HepG2 (cell line): Measurements from ENCODE around the gene ZP2. TPM values are rescaled to one million over a fixed set of nuclear protein-coding genes. Genes with fewer than 3 reads are reported as not detected.

Experiments used
- ATAC-seq: fragments of 200-7000 bp; cut with Tn5 transposase; 3 replicates; pipeline ENCODE4 v1.9.1; 2020; ENCODE audit warnings: mild to moderate bottlenecking, moderate library complexity
- BruUV-seq: library from RNA; stranded (reverse); fragments of 400-500 nt; replicated peaks from 2 replicates; lab custom pipeline; 2021; lab: Mats Ljungman, UMichigan
- CTCF ChIA-PET: fragments of 300-600 bp; formaldehyde crosslinking; extraction: SDS; loops from one replicate; lab custom pipeline; 2021; ENCODE audit warnings: low total read pairs, inconsistent platforms, low intra/inter-chr PET ratio; lab: Yijun Ruan, JAX
- POLR2A ChIA-PET: fragments of 350-600 bp; sonication (Branson Sonifier 250); formaldehyde crosslinking; loops from one replicate; lab custom pipeline; 2020; ENCODE audit warnings: antibody characterized with exemption, inconsistent platforms; lab: Yijun Ruan, JAX
- DNase-seq: peaks from one replicate; pipeline ENCODE4 v3.0.0-alpha.2; 2015; ENCODE audit warnings: low spot score
- FAIRE-seq: peaks from 3 replicates; lab custom pipeline; 2011; peaks lifted over from hg19 to GRCh38; lab: Jason Lieb, UNC
- H2AFZ ChIP-seq: one replicate; pipeline ENCODE4 v1.6.1; 2011; ENCODE audit warnings: low read length, inconsistent platforms
- H3K27ac ChIP-seq: fragments of 300-600 bp; 3 replicates; pipeline ENCODE4 v1.8.0; 2011; ENCODE audit warnings: mixed run types, mild to moderate bottlenecking, mixed read lengths, low read length, inconsistent platforms; ENCODE audit not compliant: insufficient read depth; ENCODE audit errors: extremely low read length
- H3K27me3 ChIP-seq, 2 experiments: fragments of 200-600 bp in 1 of 2; 2 replicates in 1 of 2; 3 replicates in 1 of 2; pipeline versions ENCODE4 v1.6.0 to v1.8.0; 2011; ENCODE audit warnings: low read length in 2 of 2, mild to moderate bottlenecking in 2 of 2, moderate library complexity in 2 of 2, inconsistent platforms in 1 of 2; ENCODE audit not compliant: insufficient read depth in 2 of 2, control insufficient read depth in 1 of 2
- H3K36me3 ChIP-seq, 2 experiments: fragments of 200-600 bp in 1 of 2; replicated peaks in 1 of 2; 2 replicates in 1 of 2; 3 replicates in 1 of 2; pipeline versions ENCODE4 v1.5.1 to v1.8.0; 2011; ENCODE audit warnings: low read length in 2 of 2, inconsistent platforms in 1 of 2; ENCODE audit not compliant: insufficient read depth in 2 of 2, control insufficient read depth in 1 of 2
- H3K4me1 ChIP-seq: 2 replicates; pipeline ENCODE4 v1.5.1; 2012; ENCODE audit warnings: low read length, inconsistent platforms; ENCODE audit not compliant: insufficient read depth
- H3K4me2 ChIP-seq: 2 replicates; pipeline ENCODE4 v1.6.0; 2011; ENCODE audit warnings: low read depth, low read length, inconsistent platforms
- H3K4me3 ChIP-seq, 3 experiments: fragments of 200-600 bp in 1 of 3; sonication (generic), shearing (Covaris generic) in 1 of 3; replicated peaks in 1 of 3; 2 replicates each; pipeline ENCODE4 v1.5.1; 2011 to 2016; ENCODE audit warnings: low read length in 3 of 3, inconsistent platforms in 2 of 3, low read depth in 2 of 3, mild to moderate bottlenecking in 2 of 3, control low read depth in 1 of 3, mixed read lengths in 1 of 3; ENCODE audit not compliant: insufficient read depth in 1 of 3
- H3K79me2 ChIP-seq: one replicate; pipeline ENCODE4 v1.6.1; 2011; ENCODE audit warnings: low read length, inconsistent platforms; ENCODE audit not compliant: insufficient read depth
- H3K9ac ChIP-seq: 2 replicates; pipeline ENCODE4 v1.6.0; 2011; ENCODE audit warnings: mild to moderate bottlenecking, low read depth, low read length, inconsistent platforms; ENCODE audit not compliant: insufficient read depth
- H3K9me3 ChIP-seq: 2 replicates; pipeline ENCODE4 v1.5.1; 2012; ENCODE audit warnings: mild to moderate bottlenecking, low read length
- H4K20me1 ChIP-seq: 2 replicates; pipeline ENCODE4 v1.6.0; 2011; ENCODE audit warnings: inconsistent platforms, mild to moderate bottlenecking, low read length, moderate library complexity; ENCODE audit not compliant: insufficient read depth
- BHLHE40 ChIP-seq: IDR thresholded peaks from 2 replicates; pipeline ENCODE4 v1.6.1; 2011; ENCODE audit warnings: low read length, improper control_type of control experiment
- FOXA3 ChIP-seq: IDR thresholded peaks from 2 replicates; pipeline ENCODE4 v1.6.1; 2016; ENCODE audit warnings: missing genetic modification reagents, missing compliant biosample characterization
- FOXJ3 ChIP-seq: sonication (generic); formaldehyde crosslinking; IDR thresholded peaks from 2 replicates; pipeline ENCODE4 v1.4.0; 2020; ENCODE audit warnings: missing genetic modification reagents, mild to moderate bottlenecking, borderline replicate concordance
- GABPA ChIP-seq, 2 experiments: IDR thresholded peaks; 2 replicates each; pipeline ENCODE4 v1.6.1; 2011 to 2016; ENCODE audit warnings: low read depth in 2 of 2, low read length in 1 of 2, missing biosample characterization in 1 of 2, missing genetic modification characterization in 1 of 2
- KAT2B ChIP-seq: fragments of 150-350 bp; IDR thresholded peaks from 2 replicates; pipeline ENCODE4 v1.6.1; 2014; ENCODE audit warnings: low read depth, low read length, borderline replicate concordance
- MTF1 ChIP-seq: sonication (generic); formaldehyde crosslinking; IDR thresholded peaks from 2 replicates; pipeline ENCODE4 v1.5.0; 2020; ENCODE audit warnings: missing genetic modification reagents
- MXI1 ChIP-seq: IDR thresholded peaks from 3 replicates; pipeline ENCODE4 v1.6.1; 2012; ENCODE audit warnings: low read depth, low read length, inconsistent platforms, borderline replicate concordance
- NKX3-1 ChIP-seq: sonication (generic); formaldehyde crosslinking; IDR thresholded peaks from 2 replicates; pipeline ENCODE4 v1.5.0; 2020; ENCODE audit warnings: missing genetic modification reagents
- NR1H2 ChIP-seq: sonication (generic); formaldehyde crosslinking; IDR thresholded peaks from 2 replicates; pipeline ENCODE4 v1.8.1; 2022; ENCODE audit warnings: low read depth, missing genetic modification reagents, borderline replicate concordance
- SALL1 ChIP-seq: sonication (generic); formaldehyde crosslinking; IDR thresholded peaks from 2 replicates; pipeline ENCODE4 v1.8.0; 2022; ENCODE audit warnings: mild to moderate bottlenecking, missing genetic modification reagents
- SRF ChIP-seq: IDR thresholded peaks from 2 replicates; pipeline ENCODE4 v1.6.1; 2011; ENCODE audit warnings: mild to moderate bottlenecking, low read depth, low read length, moderate library complexity
- SRSF9 ChIP-seq: fragments of 200-400 bp; formaldehyde crosslinking; IDR thresholded peaks from 2 replicates; pipeline ENCODE4 v1.6.1; 2018; ENCODE audit warnings: borderline replicate concordance, mild to moderate bottlenecking, low read depth, low read length; ENCODE audit not compliant: insufficient read depth, poor library complexity, severe bottlenecking
- TEAD2 ChIP-seq: sonication (generic); formaldehyde crosslinking; IDR thresholded peaks from 2 replicates; pipeline ENCODE4 v1.9.0; 2021; ENCODE audit warnings: missing genetic modification reagents
- TFE3 ChIP-seq: IDR thresholded peaks from 2 replicates; pipeline ENCODE4 v1.6.1; 2016
- TP53 ChIP-seq: sonication (generic); formaldehyde crosslinking; conservative IDR thresholded peaks from 2 replicates; pipeline ENCODE4 v1.4.0; 2020; ENCODE audit warnings: missing genetic modification reagents
- ZBTB34 ChIP-seq: sonication (generic); formaldehyde crosslinking; IDR thresholded peaks from 2 replicates; pipeline ENCODE4 v1.8.0; 2022; ENCODE audit warnings: mild to moderate bottlenecking, missing genetic modification reagents
- ZGPAT ChIP-seq: IDR thresholded peaks from 2 replicates; pipeline ENCODE4 v1.6.1; 2016; ENCODE audit warnings: mild to moderate bottlenecking
- ZNF282 ChIP-seq: fragments of 450-650 bp; IDR thresholded peaks from 2 replicates; pipeline ENCODE4 v1.6.1; 2018; ENCODE audit not compliant: partially characterized antibody
- ZNF329 ChIP-seq: sonication (generic); formaldehyde crosslinking; IDR thresholded peaks from 2 replicates; pipeline ENCODE4 v1.9.0; 2021; ENCODE audit warnings: low read depth, mild to moderate bottlenecking, missing genetic modification reagents
- ZNF781 ChIP-seq: sonication (generic); formaldehyde crosslinking; IDR thresholded peaks from 2 replicates; pipeline ENCODE4 v1.5.1; 2020; ENCODE audit warnings: borderline replicate concordance, mild to moderate bottlenecking, missing genetic modification reagents; ENCODE audit errors: not compliant biosample characterization
- ZSCAN21 ChIP-seq: sonication (generic); formaldehyde crosslinking; IDR thresholded peaks from 2 replicates; pipeline ENCODE4 v1.8.0; 2022; ENCODE audit warnings: mild to moderate bottlenecking, missing genetic modification reagents, moderate library complexity, borderline replicate concordance
- WGBS: methylation state at CpG from one replicate; pipeline ENCODE4 v1.1.6; 2017; ENCODE audit warnings: low lambda C conversion rate; 5-methylcytosine and 5-hydroxymethylcytosine counted together
- in situ Hi-C: cut with HindIII; loops from 2 replicates; pipeline ENCODE4 v1.10.0; 2017; ENCODE audit warnings: low pct_unique_long_range_greater_than_20kb; ENCODE audit not compliant: extremely low pct_ligation_motif_present
- intact Hi-C: fragments of 100-400 bp; cut with micrococcal nuclease; formaldehyde crosslinking; loops from one replicate; pipeline ENCODE4 v1.10.0; 2022; ENCODE audit not compliant: unreplicated experiment
- polyA plus RNA-seq, 8 experiments: library from polyadenylated mRNA; depleted of rRNA in 3 of 8; stranded (reverse) in 7 of 8; unstranded in 1 of 8; fragments of >200 nt; fragmentation: Illumina TruSeq in 4 of 8; extraction: Trizol in 4 of 8; gene quantifications; 2 replicates each; pipeline versions ENCODE4 v1.2.1 to v1.2.3, GENCODE V29; 2011 to 2016; ENCODE audit warnings: low read depth in 4 of 8, missing spikeins in 1 of 8, mixed read lengths in 1 of 8; ENCODE audit not compliant: insufficient read depth in 1 of 8
- total RNA-seq, 5 experiments: library from RNA; depleted of rRNA; stranded (reverse); fragments of >200 nt; fragmentation: Illumina TruSeq; extraction: Trizol; gene quantifications; 2 replicates each; pipeline ENCODE4 v1.2.3, GENCODE V29; 2016; ENCODE audit warnings: low read depth in 1 of 5

The ZP2 gene
- total and polyA plus RNA-seq, 2 of the 13 experiments (the other 11 are each of a cell fraction or from before 2014, with no cell fraction given) = not detected

GRCh38 chr16:21185659-21186325 is 25.6 kb downstream of the ZP2 start:
- CTCF ChIA-PET = no interaction called here
- FAIRE-seq (no peak), ATAC-seq (peak; percentile 16; the same call in 2 of the 3 replicates), DNase-seq (no peak)
- Histone ChIP-seq H3K36me3 (no peaks in the 10 kb centered on the region), H3K4me3 (peak overlapping the region in 1 of 3 experiments; percentile 5; a peak in 2 of 6 replicates), H4K20me1 (no peaks in the 10 kb centered on the region), H3K4me2 (peak overlapping the region; percentile 58), H2AFZ (no peak overlapping the region), H3K27me3 (0 out of 5 replicates have a peak, but pooled peaks cover 0 to 6% of the 10 kb centered on the region in 2 experiments), H3K9ac (no peak overlapping the region; the same call in 1 of the 2 replicates), H3K9me3 (no peaks in the 10 kb centered on the region), H3K27ac (peak overlapping the region; percentile 50), H3K4me1 (peaks cover 45% of the 10 kb centered on the region), H3K79me2 (no peaks in the 10 kb centered on the region)
- in situ Hi-C loops (loop anchor here (5.0 kb wide), 2 partner anchors 92 to 117 kb away; partner anchors contain the start of gene CRYM), intact Hi-C loops (loop anchor here (1.0 kb wide), 1 partner anchor 8 kb away; no protein-coding TSS in a partner anchor)
- 35% methylated on average over 12 of the region's 12 CpGs for WGBS
- no TSS peak for BruUV-seq
- POLR2A ChIA-PET = interaction anchor here (1.2 to 5.4 kb wide), 5 partner anchors 45 to 116 kb away, joined by 4 to 52 read pairs (median 16); partner anchors contain the start of gene ANKS4B
- TF ChIP-seq TFE3 (CRISPR knock-in tag) = no peak
- no peak for TF ChIP-seq ZSCAN21
- no peak for TF ChIP-seq ZNF781 (CRISPR knock-in tag)
- no peak for TF ChIP-seq BHLHE40
- TF ChIP-seq MXI1 = no peak
- no peak for TF ChIP-seq TP53 (CRISPR knock-in tag)
- no peak for TF ChIP-seq ZNF329
- TF ChIP-seq NKX3-1 (CRISPR knock-in tag) = no peak
- no peak for TF ChIP-seq TEAD2
- no peak for TF ChIP-seq FOXA3 (CRISPR knock-in tag)
- TF ChIP-seq KAT2B = no peak
- no peak for TF ChIP-seq FOXJ3 (CRISPR knock-in tag)
- no peak for TF ChIP-seq GABPA (IDR thresholded peaks at IDR 0.05; ENCODE audit: low read depth, low read length)
- no peak for TF ChIP-seq GABPA (CRISPR knock-in tag; IDR thresholded peaks at IDR 0.05; ENCODE audit: low read depth)
- TF ChIP-seq SRF = no peak
- no peak for TF ChIP-seq NR1H2 (CRISPR knock-in tag)
- no peak for TF ChIP-seq MTF1 (CRISPR knock-in tag)
- 0 out of 2 replicates have a peak, but pooled peaks have one; percentile 2 for TF ChIP-seq ZBTB34 (CRISPR knock-in tag)
- no peak for TF ChIP-seq SRSF9
- TF ChIP-seq ZGPAT (CRISPR knock-in tag) = no peak
- TF ChIP-seq SALL1 (CRISPR knock-in tag) = no peak
- no peak for TF ChIP-seq ZNF282
